ENCODE results near the gene ZNF320. TPM values are rescaled to one million over a fixed set of nuclear protein-coding genes. Genes with fewer than 3 reads are reported as not detected.

ZNF320 gene
- total RNA-seq, 1 experiment from 2014 or later: 26.1 TPM

GRCh38 chr19:52898101-52898500 lies 666 bp upstream of the ZNF320 start:
- H2BK120ac ChIP-seq (ENCODE audit: low read depth, low read length, poor library complexity, severe bottlenecking): no peak overlapping the region
- TF ChIP-seq CTCF (conservative IDR thresholded peaks at IDR 0.05): no peak
- H2AK5ac ChIP-seq (ENCODE audit: insufficient read length, low read length): no peak overlapping the region
- no peak overlapping the region for H3K18ac ChIP-seq (ENCODE audit: insufficient read length, low read depth, low read length)
- no peak overlapping the region for H2BK20ac ChIP-seq (ENCODE audit: low read depth, low read length, poor library complexity, severe bottlenecking)
- H3K4ac ChIP-seq (ENCODE audit: low read depth, low read length): no peak overlapping the region
- DNase-seq: peak; percentile 75
- peak overlapping the region; percentile 53 for H3K4me2 ChIP-seq (ENCODE audit: insufficient read depth, insufficient read length, low read length)
- no peak overlapping the region for H4K5ac ChIP-seq (ENCODE audit: insufficient read length, low read depth, low read length)
- no peaks in the 10 kb centered on the region for H4K20me1 ChIP-seq (ENCODE audit: control insufficient read depth, insufficient read depth, insufficient read length)
- peaks cover 6% of the 10 kb centered on the region; the same call in 1 of the 2 replicates for H3K79me2 ChIP-seq (ENCODE audit: insufficient read depth, low read length)
- Mint-ChIP-seq H3K4me3 (peak overlapping the region; percentile 94 to 95; a peak in 4 of 5 replicates), H3K27ac (peak overlapping the region in 1 of 3 experiments; percentile 97; a peak in 2 of 7 replicates), H3K27me3 (ENCODE audit: low read depth) (no peaks in the 10 kb centered on the region), H3K4me1 (peaks cover 22 to 24% of the 10 kb centered on the region in 2 experiments), H3K36me3 (ENCODE audit: insufficient read depth in 1 of 3, low read depth in 3 of 3) (peaks cover 14 to 26% (median 23%) of the 10 kb centered on the region in 3 experiments), H3K9me3 (no peaks in the 10 kb centered on the region)
- no peak overlapping the region for H3K23ac ChIP-seq (ENCODE audit: insufficient read length, low read depth, low read length)
- no peak overlapping the region for H3K56ac ChIP-seq (ENCODE audit: insufficient read length, low read depth, low read length)
- no peak overlapping the region for H2AFZ ChIP-seq (ENCODE audit: low read length)
- H3K14ac ChIP-seq (ENCODE audit: insufficient read depth, low read length): no peak overlapping the region
- H3T11ph ChIP-seq (ENCODE audit: low read length): no peak overlapping the region
- H3K9me3 ChIP-seq (ENCODE audit: control insufficient read depth, low read depth, low read length): no peaks in the 10 kb centered on the region
- H2BK12ac ChIP-seq (ENCODE audit: insufficient read length, low read depth, low read length): no peak overlapping the region
- H3K27me3 ChIP-seq (ENCODE audit: insufficient read depth, low read length): no peaks in the 10 kb centered on the region
- no peak overlapping the region for H3K27ac ChIP-seq (ENCODE audit: insufficient read length, low read depth, low read length)
- H3K4me1 ChIP-seq (ENCODE audit: insufficient read depth, low read length): peaks cover 2% of the 10 kb centered on the region; the same call in 1 of the 2 replicates
- peaks cover 5% of the 10 kb centered on the region for H3K23me2 ChIP-seq (ENCODE audit: insufficient read length, low read depth, low read length, poor library complexity, severe bottlenecking)
- no CpG with 5 or more reads among the region's 15 CpGs for WGBS (ENCODE audit: extremely low coverage, insufficient read length, low lambda C conversion rate)
- peaks cover 3% of the 10 kb centered on the region for H3K79me1 ChIP-seq (ENCODE audit: insufficient read depth, low read depth, low read length, poor library complexity, severe bottlenecking)
- H2BK5ac ChIP-seq (ENCODE audit: insufficient read length, low read length): no peak overlapping the region
- H2BK15ac ChIP-seq (ENCODE audit: low read depth, low read length): no peak overlapping the region
- H4K91ac ChIP-seq (ENCODE audit: insufficient read length, low read depth, low read length): no peak overlapping the region
- H3K9ac ChIP-seq (ENCODE audit: extremely low read depth, insufficient read length, low read length): no peak overlapping the region
- H4K8ac ChIP-seq (replicated peaks; ENCODE audit: insufficient read length, low read depth, low read length): no peak overlapping the region
